Pulmonary artery endothelial cell (primary cell): ENCODE data around the gene FAM83C. TPM values are rescaled to one million over a fixed set of nuclear protein-coding genes. Genes with fewer than 3 reads are reported as not detected.

Experiments
- DNase-seq: peaks from one replicate; pipeline ENCODE4 v3.0.0-alpha.2; 2011; ENCODE audit warnings: low read depth, low spot score
- total RNA-seq: library from RNA; depleted of rRNA; stranded (reverse); fragments of >200 nt; gene quantifications from 2 replicates; pipeline ENCODE4 v1.2.3, GENCODE V29; 2014

Gene FAM83C
- not detected in 2 replicates for total RNA-seq

- DNase-seq = no peak
These were observed at the start of gene FAM83C for GRCh38 chr20:35291654-35292503. FAM83C (minus strand) TSS chr20:35292425; CDS start chr20:35292304, 121 bp downstream.

GRCh38 chr20:35341366-35342028, 49.3 kb upstream of the FAM83C start:
- no peak for DNase-seq

GRCh38 chr20:35340436-35340835, 48.2 kb upstream of the FAM83C start:
- DNase-seq = no peak

- no peak for DNase-seq
These were observed 47.4 kb upstream of the FAM83C start for GRCh38 chr20:35339636-35340035.

- DNase-seq = no peak
These were observed 46.8 kb upstream of the FAM83C start for GRCh38 chr20:35339007-35339406.

- no peak for DNase-seq
These were observed 42.3 kb upstream of the FAM83C start for GRCh38 chr20:35334311-35335101.

- no peak for DNase-seq
These were observed 41.4 kb upstream of the FAM83C start for GRCh38 chr20:35333606-35334005.

- DNase-seq = no peak
These were observed 40.4 kb upstream of the FAM83C start for GRCh38 chr20:35332540-35333200.

GRCh38 chr20:35329435-35330139, 37.4 kb upstream of the FAM83C start:
- DNase-seq = no peak

GRCh38 chr20:35328689-35329088, 36.5 kb upstream of the FAM83C start:
- no peak for DNase-seq

- DNase-seq = no peak
These were observed 36.0 kb upstream of the FAM83C start for GRCh38 chr20:35328095-35328685.

GRCh38 chr20:35327074-35327976, 35.1 kb upstream of the FAM83C start:
- DNase-seq = peak; percentile 46

GRCh38 chr20:35326740-35327073, 34.5 kb upstream of the FAM83C start:
- no peak for DNase-seq

GRCh38 chr20:35326021-35326739, 34.0 kb upstream of the FAM83C start:
- no peak for DNase-seq

GRCh38 chr20:35325401-35325800, 33.2 kb upstream of the FAM83C start:
- DNase-seq = no peak

- DNase-seq = no peak
These were observed 28.3 kb upstream of the FAM83C start for GRCh38 chr20:35320396-35321126.

- DNase-seq = no peak
These were observed 27.6 kb upstream of the FAM83C start for GRCh38 chr20:35319871-35320197.

- no peak for DNase-seq
These were observed 27.1 kb upstream of the FAM83C start for GRCh38 chr20:35319192-35319870.
